A673 (cell line): Measurements from ENCODE around the gene EPAS1. TPM values are rescaled to one million over a fixed set of nuclear protein-coding genes. Genes with fewer than 3 reads are reported as not detected.

Source experiments
- BruUV-seq: library from RNA; stranded (reverse); fragments of 400-500 nt; replicated peaks from 2 replicates; lab custom pipeline; 2021; lab: Mats Ljungman, UMichigan
- CTCF ChIA-PET: fragments of 300-600 bp; sonication (Branson Sonifier 250); formaldehyde crosslinking; loops from one replicate; lab custom pipeline; 2022; ENCODE audit warnings: antibody characterized with exemption; lab: Charles Lee
- POLR2A ChIA-PET: fragments of 300-600 bp; sonication (Branson Sonifier 250); formaldehyde crosslinking; loops from one replicate; lab custom pipeline; 2022; ENCODE audit warnings: antibody characterized with exemption; ENCODE audit not compliant: low non-redundant PET; lab: Charles Lee
- DNase-seq: peaks from one replicate; pipeline ENCODE4 v3.0.0-alpha.2; 2015; ENCODE audit warnings: low spot score
- H3K27ac ChIP-seq: fragments of 200-600 bp; sonication (generic); 2 replicates; pipeline ENCODE4 v1.5.1; 2016; ENCODE audit warnings: mixed run types, low read depth, mild to moderate bottlenecking, mixed read lengths, antibody characterized with exemption, low read length; ENCODE audit not compliant: poor library complexity, severe bottlenecking
- H3K27me3 ChIP-seq: fragments of 200-600 bp; sonication (generic); replicated peaks from 2 replicates; pipeline ENCODE4 v1.6.1; 2017; ENCODE audit warnings: mixed run types, low read depth, mild to moderate bottlenecking, mixed read lengths, antibody characterized with exemption, low read length; ENCODE audit not compliant: insufficient read depth, poor library complexity
- H3K36me3 ChIP-seq: fragments of 200-600 bp; sonication (generic); 2 replicates; pipeline ENCODE4 v1.6.1; 2016; ENCODE audit warnings: mixed run types, mild to moderate bottlenecking, mixed read lengths, antibody characterized with exemption, low read length; ENCODE audit not compliant: insufficient read depth, poor library complexity, severe bottlenecking
- H3K4me1 ChIP-seq: fragments of 200-600 bp; sonication (generic); 2 replicates; pipeline ENCODE4 v1.6.1; 2017; ENCODE audit warnings: mixed run types, mild to moderate bottlenecking, mixed read lengths, antibody characterized with exemption, low read length; ENCODE audit not compliant: insufficient read depth, poor library complexity, severe bottlenecking
- H3K4me3 ChIP-seq: fragments of 200-600 bp; sonication (generic); 2 replicates; pipeline ENCODE4 v1.5.1; 2016; ENCODE audit warnings: low read depth, mixed run types, mild to moderate bottlenecking, mixed read lengths, low read length; ENCODE audit not compliant: poor library complexity, severe bottlenecking
- H3K9me3 ChIP-seq: fragments of 200-600 bp; sonication (generic); 2 replicates; pipeline ENCODE4 v1.6.1; 2016; ENCODE audit warnings: mixed run types, low read depth, mild to moderate bottlenecking, mixed read lengths, antibody characterized with exemption, low read length; ENCODE audit not compliant: poor library complexity, severe bottlenecking
- CTCF ChIP-seq: fragments of 300-800, 200-600 bp; sonication (generic); conservative IDR thresholded peaks from 2 replicates; pipeline ENCODE4 v1.5.1; 2017; ENCODE audit warnings: low read depth, mild to moderate bottlenecking, antibody characterized with exemption, low read length, moderate library complexity, mixed read lengths
- EZH2 ChIP-seq: fragments of 200-600 bp; sonication (generic); IDR thresholded peaks from 2 replicates; pipeline ENCODE4 v1.6.1; 2017; ENCODE audit warnings: borderline replicate concordance, low read depth, mild to moderate bottlenecking, mixed read lengths, antibody characterized with exemption, low read length; ENCODE audit not compliant: poor library complexity, severe bottlenecking
- intact Hi-C: fragments of 100-400 bp; cut with micrococcal nuclease; formaldehyde crosslinking; loops from one replicate; pipeline ENCODE4 v1.10.0; 2022; ENCODE audit not compliant: unreplicated experiment
- total RNA-seq: library from RNA; stranded (reverse); gene quantifications from 2 replicates; pipeline ENCODE4 v1.2.3, GENCODE V29; 2021

Gene EPAS1
- total RNA-seq, 1 experiment from 2014 or later, result 0.41 TPM

- Histone ChIP-seq H3K4me3 (no peak overlapping the region), H3K4me1 (no peaks in the 10 kb centered on the region), H3K9me3 (no peaks in the 10 kb centered on the region), H3K27ac (no peak overlapping the region), H3K36me3 (no peaks in the 10 kb centered on the region), H3K27me3 (no peaks in the 10 kb centered on the region)
- DNase-seq, result no peak
- no TSS peak for BruUV-seq
- CTCF ChIA-PET, result no interaction called here
- POLR2A ChIA-PET, result no interaction called here
- no peak for TF ChIP-seq EZH2
- no peak for TF ChIP-seq CTCF
- intact Hi-C loops, result no loop called here
These were observed 15.9 kb downstream of the EPAS1 start for GRCh38 chr2:46313063-46313462.

DNA sequence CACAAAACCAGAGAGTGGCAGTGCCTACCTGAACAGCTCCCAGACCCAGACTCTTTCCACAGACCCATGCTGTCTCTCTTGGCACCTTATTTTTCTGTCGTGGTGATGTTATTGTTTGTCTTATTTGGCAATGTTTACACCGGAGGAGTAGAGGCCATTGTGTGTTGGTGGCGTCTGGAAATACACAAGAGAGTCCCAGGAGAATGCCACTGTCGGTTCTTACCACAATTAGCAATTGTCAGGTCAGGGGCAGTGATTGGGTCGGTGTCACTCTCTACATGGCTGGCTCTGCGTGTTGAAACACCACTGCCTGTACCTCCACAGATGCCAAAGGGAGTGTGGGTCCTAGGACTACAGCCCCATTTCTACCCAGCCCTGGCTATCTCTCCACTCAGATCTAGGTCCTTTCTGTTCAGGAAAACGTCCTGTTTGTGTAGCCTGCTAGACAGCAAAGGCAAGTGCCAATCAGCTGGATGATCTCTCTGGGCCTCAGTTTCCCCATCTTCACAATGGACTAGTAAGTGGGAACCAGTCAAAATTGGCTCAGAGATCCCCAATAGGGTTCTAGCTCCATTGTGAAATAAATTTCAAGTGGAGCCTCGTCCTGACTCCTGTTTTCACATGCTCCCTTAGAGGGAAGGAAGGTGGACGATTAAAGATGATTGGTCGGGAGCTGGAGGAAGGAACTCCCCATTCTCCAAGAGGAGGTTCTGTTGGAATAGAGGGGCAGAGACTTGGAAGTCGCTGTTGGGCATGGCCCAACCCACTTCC, 17.0 kb downstream of the EPAS1 start:
- Histone ChIP-seq H3K4me1 (no peaks in the 10 kb centered on the region), H3K4me3 (no peak overlapping the region), H3K9me3 (no peaks in the 10 kb centered on the region), H3K36me3 (no peaks in the 10 kb centered on the region), H3K27ac (no peak overlapping the region), H3K27me3 (no peaks in the 10 kb centered on the region)
- no peak for DNase-seq
- ChIA-PET CTCF (no interaction called here), POLR2A (no interaction called here)
- no TSS peak for BruUV-seq
- TF ChIP-seq CTCF, result no peak
- TF ChIP-seq EZH2, result no peak
- intact Hi-C loops, result no loop called here

DNA sequence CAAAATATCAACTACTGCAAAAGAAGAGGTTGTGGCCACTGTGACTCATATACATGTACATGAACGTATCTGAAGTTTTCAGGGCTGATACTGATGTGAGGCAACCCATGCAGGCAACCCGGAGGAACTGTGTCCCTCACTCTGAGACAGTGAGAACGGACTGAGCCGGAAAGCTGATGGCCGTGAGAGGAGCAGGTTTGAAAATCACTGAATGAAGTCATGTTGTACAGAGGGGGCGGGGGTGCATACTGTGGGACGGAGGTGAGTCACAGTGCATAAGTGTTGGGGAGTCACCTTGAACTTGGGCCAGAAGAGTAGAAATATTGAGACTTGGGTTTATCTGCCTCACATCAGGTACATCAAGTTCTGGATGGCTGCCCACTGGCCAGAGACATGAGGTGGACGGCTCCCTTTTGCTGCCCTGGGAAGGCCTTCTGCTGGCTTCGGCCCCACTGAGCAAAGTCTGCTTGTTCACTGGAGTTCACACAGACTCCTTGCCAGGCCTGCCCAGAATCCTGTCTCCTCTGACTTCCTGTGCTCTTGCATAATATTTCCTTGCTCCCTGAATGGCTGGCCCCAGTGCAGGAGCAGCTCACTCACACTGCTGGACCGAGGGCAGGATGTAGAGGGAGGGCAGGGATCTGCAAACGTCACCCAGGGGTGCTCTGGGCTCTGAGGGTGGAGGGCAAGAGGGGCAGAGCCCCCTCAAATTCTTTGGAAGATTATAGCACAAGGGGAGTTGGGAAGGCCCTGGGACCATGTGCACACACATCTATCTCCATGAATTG, 18.1 kb downstream of the EPAS1 start:
- BruUV-seq, result no TSS peak
- Histone ChIP-seq H3K36me3 (no peaks in the 10 kb centered on the region), H3K27me3 (no peaks in the 10 kb centered on the region), H3K9me3 (no peaks in the 10 kb centered on the region), H3K4me1 (no peaks in the 10 kb centered on the region), H3K4me3 (no peak overlapping the region), H3K27ac (no peak overlapping the region)
- peak; percentile 50 for DNase-seq
- POLR2A ChIA-PET, result no interaction called here
- CTCF ChIA-PET, result no interaction called here
- TF ChIP-seq CTCF (no peak), EZH2 (no peak)
- intact Hi-C loops, result no loop called here
